HepG2 (cell line): Measurements from ENCODE around the gene MADCAM1. TPM values are rescaled to one million over a fixed set of nuclear protein-coding genes. Genes with fewer than 3 reads are reported as not detected.

ENCODE experiments used
- CHD4 ChIP-seq: fragments of 200-600 bp; sonication (generic); IDR thresholded peaks from 2 replicates; pipeline ENCODE4 v1.7.0; 2017; ENCODE audit warnings: mild to moderate bottlenecking, low read length, borderline replicate concordance
- GATAD1 ChIP-seq: IDR thresholded peaks from 2 replicates; pipeline ENCODE4 v1.6.1; 2016; ENCODE audit warnings: missing genetic modification reagents, missing compliant biosample characterization
- GRHL1 ChIP-seq: sonication (generic); formaldehyde crosslinking; conservative IDR thresholded peaks from 2 replicates; pipeline ENCODE4 v1.8.0; 2022; ENCODE audit warnings: missing genetic modification reagents
- ISL2 ChIP-seq: sonication (generic); formaldehyde crosslinking; IDR thresholded peaks from 2 replicates; pipeline ENCODE4 v1.5.0; 2020; ENCODE audit warnings: missing genetic modification reagents
- MEF2D ChIP-seq: sonication (generic); formaldehyde crosslinking; IDR thresholded peaks from 2 replicates; pipeline ENCODE4 v1.5.1; 2020; ENCODE audit warnings: mild to moderate bottlenecking, missing genetic modification reagents
- MIXL1 ChIP-seq: IDR thresholded peaks from 2 replicates; pipeline ENCODE4 v1.6.1; 2016
- MTF2 ChIP-seq: sonication (generic); formaldehyde crosslinking; IDR thresholded peaks from 2 replicates; pipeline ENCODE4 v1.5.0; 2020; ENCODE audit warnings: missing genetic modification reagents, borderline replicate concordance
- PAXIP1 ChIP-seq: sonication (generic); formaldehyde crosslinking; conservative IDR thresholded peaks from 2 replicates; pipeline ENCODE4 v1.4.0; 2020; ENCODE audit warnings: mild to moderate bottlenecking, missing genetic modification reagents, moderate library complexity
- RARG ChIP-seq: sonication (generic); formaldehyde crosslinking; IDR thresholded peaks from 2 replicates; pipeline ENCODE4 v1.4.0; 2020; ENCODE audit warnings: low read depth, mild to moderate bottlenecking, missing genetic modification reagents
- RNF219 ChIP-seq: sonication (generic); formaldehyde crosslinking; IDR thresholded peaks from 2 replicates; pipeline ENCODE4 v1.5.0; 2020; ENCODE audit warnings: mild to moderate bottlenecking, missing genetic modification reagents
- ZBTB44 ChIP-seq: sonication (generic); formaldehyde crosslinking; IDR thresholded peaks from 2 replicates; pipeline ENCODE4 v1.4.0; 2020; ENCODE audit warnings: missing genetic modification reagents
- ZMAT3 ChIP-seq: sonication (generic); formaldehyde crosslinking; conservative IDR thresholded peaks from 2 replicates; pipeline ENCODE4 v1.7.0; 2021; ENCODE audit warnings: missing genetic modification reagents
- ZMAT5 ChIP-seq: sonication (generic); formaldehyde crosslinking; IDR thresholded peaks from 2 replicates; pipeline ENCODE4 v1.5.0; 2020; ENCODE audit warnings: mild to moderate bottlenecking, low read depth, missing genetic modification reagents, borderline replicate concordance
- ZNF607 ChIP-seq: sonication (generic); formaldehyde crosslinking; IDR thresholded peaks from 2 replicates; pipeline ENCODE4 v1.5.1; 2020; ENCODE audit warnings: missing genetic modification reagents, mild to moderate bottlenecking, borderline replicate concordance
- ZNF775 ChIP-seq: sonication (generic); formaldehyde crosslinking; IDR thresholded peaks from 2 replicates; pipeline ENCODE4 v1.4.0; 2020; ENCODE audit warnings: missing genetic modification reagents, mild to moderate bottlenecking, moderate library complexity, borderline replicate concordance
- polyA plus RNA-seq, 8 experiments: library from polyadenylated mRNA; depleted of rRNA in 3 of 8; stranded (reverse) in 7 of 8; unstranded in 1 of 8; fragments of >200 nt; fragmentation: Illumina TruSeq in 4 of 8; extraction: Trizol in 4 of 8; gene quantifications; 2 replicates each; pipeline versions ENCODE4 v1.2.1 to v1.2.3, GENCODE V29; 2011 to 2016; ENCODE audit warnings: low read depth in 4 of 8, missing spikeins in 1 of 8, mixed read lengths in 1 of 8; ENCODE audit not compliant: insufficient read depth in 1 of 8
- total RNA-seq, 5 experiments: library from RNA; depleted of rRNA; stranded (reverse); fragments of >200 nt; fragmentation: Illumina TruSeq; extraction: Trizol; gene quantifications; 2 replicates each; pipeline ENCODE4 v1.2.3, GENCODE V29; 2016; ENCODE audit warnings: low read depth in 1 of 5

The MADCAM1 gene
- total and polyA plus RNA-seq, 2 of the 13 experiments (the other 11 are each of a cell fraction or from before 2014, with no cell fraction given): 0.29 to 0.33 TPM

GRCh38 chr19:507286-508203 is 11.3 kb downstream of the MADCAM1 start, which contains the start of gene TPGS1 (continued):
- TF ChIP-seq ZNF607 (peak; percentile 92; the same call in 1 of the 2 replicates), GRHL1 (no peak), ISL2 (peak; percentile 37; the same call in 1 of the 2 replicates), MTF2 (CRISPR knock-in tag) (no peak), CHD4 (no peak), ZMAT3 (CRISPR knock-in tag) (0 out of 2 replicates have a peak, but pooled peaks have one; percentile 15), MEF2D (CRISPR knock-in tag) (no peak), PAXIP1 (CRISPR knock-in tag) (no peak; the same call in 1 of the 2 replicates), ZNF775 (CRISPR knock-in tag) (no peak), MIXL1 (CRISPR knock-in tag) (no peak; the same call in 1 of the 2 replicates), ZBTB44 (CRISPR knock-in tag) (no peak), RARG (CRISPR knock-in tag) (no peak), GATAD1 (CRISPR knock-in tag) (peak; percentile 92), RNF219 (no peak), ZMAT5 (CRISPR knock-in tag) (no peak)
